GM12892 (cell line): ENCODE measurements around the gene NPHP1.

Experiments
- POLR2A ChIP-seq: IDR thresholded peaks from 2 replicates; pipeline ENCODE4 v1.6.1; 2011; ENCODE audit warnings: low read depth, low read length, control low read depth
- POLR2AphosphoS5 ChIP-seq: IDR thresholded peaks from 2 replicates; pipeline ENCODE4 v1.6.1; 2011; ENCODE audit warnings: low read depth, low read length, control low read depth

GRCh38 chr2:110216803-110217202 lies 12.0 kb upstream of the NPHP1 start:
- no peak for TF ChIP-seq POLR2A
- TF ChIP-seq POLR2AphosphoS5 = no peak
